NCI-H82 treated with DMSO at 0.1 percent for 48 hours (cell line): ENCODE measurements around the gene PARVA.

Experiments used
- DNase-seq: peaks from one replicate; lab custom pipeline; 2025; ENCODE audit not compliant: unreplicated experiment; lab: John Stamatoyannopoulos, UW

The PARVA gene

DNA sequence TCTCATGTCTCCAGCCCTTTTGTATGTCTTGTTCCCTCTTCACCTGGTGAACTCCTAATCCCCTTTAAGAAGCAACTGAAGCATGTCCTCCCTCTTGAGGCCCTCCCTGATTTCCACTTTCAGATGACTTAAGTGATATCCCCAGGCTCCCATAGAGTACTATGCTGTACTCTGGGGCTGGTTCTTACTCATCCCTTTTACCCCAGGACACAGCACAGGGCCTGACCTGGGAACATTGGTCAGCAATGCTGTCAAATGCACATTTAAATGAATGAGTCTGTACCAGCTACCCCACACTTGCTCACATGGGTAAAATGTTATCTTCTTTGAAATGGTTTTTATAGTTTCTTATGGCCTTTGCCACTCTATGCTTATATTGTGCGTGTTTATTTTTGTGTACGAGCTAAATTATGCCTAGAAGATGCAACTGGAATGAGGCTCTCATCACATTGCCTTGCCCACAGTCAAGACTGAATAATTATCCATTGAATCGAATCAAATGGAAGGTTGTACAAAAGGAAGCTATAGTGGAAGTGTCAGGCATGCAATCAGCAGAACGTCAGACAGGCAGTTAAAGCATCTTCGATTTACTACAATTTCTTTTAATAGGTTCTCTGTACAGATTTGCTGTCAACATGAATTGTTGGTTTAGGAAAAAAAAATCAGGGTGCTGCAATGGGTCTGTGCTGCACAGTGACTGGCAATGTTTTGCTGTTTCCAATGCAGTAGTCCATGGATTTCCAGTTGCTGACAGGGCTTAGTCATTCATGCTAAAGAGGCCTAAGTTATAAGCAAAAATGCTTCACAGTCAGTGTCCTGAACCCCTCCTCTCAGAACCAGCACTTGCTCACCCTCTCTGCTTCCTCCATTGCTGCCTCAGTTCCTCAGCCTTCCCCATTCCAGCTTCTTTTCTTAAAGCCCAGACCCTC lies 79.5 kb downstream of the PARVA start:
- no peak for DNase-seq

DNA sequence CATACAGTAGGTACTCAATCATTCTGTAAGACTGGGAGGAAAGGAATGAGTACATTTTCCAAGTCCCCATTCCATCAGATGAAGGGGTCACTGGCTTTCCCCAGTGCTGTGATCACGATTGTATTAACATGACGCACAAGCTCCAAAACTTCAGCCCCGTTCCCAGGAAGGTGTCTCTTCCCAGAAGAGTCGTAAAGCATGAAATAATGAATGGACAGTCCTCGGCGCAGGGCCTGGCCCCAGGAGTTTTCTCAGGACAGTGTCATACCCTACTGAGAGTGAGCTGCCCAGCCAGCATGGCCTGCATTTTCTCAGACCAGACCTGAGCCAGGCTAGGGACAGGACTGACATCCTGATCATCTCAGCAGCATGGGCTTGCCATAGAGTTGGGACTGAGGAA lies 80.7 kb downstream of the PARVA start:
- DNase-seq, result no peak

DNA sequence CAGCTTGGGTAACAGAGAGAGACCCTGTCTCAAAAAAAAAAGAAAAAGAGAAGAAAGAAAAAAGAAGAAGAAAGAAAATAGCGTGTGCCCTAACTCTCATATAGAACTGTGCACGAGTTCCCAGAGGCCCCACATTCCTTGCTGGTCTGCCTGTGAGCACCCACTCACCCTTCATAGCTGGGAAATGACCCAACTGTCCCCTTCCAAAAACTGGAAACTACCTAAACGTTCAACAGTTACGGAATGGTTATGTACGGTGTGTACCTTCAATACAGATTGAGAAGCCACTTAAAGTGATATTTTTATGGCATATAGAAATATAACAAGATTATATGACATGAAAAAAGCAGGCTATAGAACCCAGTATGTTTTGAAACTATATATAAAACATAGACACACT lies 82.0 kb downstream of the PARVA start:
- no peak for DNase-seq

DNA sequence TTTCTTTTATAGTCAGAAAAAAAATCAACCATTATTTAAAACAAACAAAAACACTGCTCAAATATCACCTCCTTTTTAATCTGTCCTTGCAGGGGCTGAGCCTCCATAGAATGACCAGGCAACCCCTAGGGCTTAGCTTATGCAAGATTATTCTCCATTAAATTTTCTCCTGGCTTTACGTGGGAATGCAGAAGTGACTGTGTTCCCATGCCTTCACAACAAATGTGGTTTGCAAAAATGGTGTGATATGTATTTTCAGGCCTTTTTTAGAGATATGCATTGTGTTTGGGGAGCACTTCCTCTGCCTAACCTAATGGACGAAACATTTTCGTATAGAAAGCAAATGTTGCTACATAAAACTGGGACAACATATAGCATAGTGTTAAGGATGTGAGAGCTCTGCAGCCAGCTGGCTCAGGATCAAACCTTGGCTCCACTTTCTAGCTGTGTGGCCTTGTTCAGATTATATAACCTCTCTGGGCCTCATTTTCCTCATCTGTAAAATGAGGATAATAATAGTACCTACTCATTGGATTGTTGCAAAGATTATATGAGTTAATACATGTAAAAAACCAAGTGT lies 82.6 kb downstream of the PARVA start:
- DNase-seq, result no peak

DNA sequence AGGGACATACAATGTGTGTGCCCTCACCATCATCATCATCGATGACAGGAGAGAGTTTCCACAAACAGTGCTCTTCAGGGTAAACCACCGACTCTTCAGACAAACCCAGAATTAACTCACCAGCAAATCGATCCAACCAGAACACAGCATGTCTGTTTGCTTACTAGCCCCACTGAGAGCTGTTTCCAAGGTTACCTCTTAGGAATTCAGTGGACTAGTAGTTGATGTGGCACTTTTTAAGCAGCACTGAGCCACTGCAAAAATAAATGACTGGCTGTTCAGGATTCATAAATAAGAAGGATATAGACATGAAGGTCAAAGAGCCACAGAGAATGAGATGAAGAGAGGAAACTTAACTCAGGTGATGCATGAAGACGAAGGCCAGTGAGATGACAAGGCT lies 83.1 kb downstream of the PARVA start:
- DNase-seq, result no peak

DNA sequence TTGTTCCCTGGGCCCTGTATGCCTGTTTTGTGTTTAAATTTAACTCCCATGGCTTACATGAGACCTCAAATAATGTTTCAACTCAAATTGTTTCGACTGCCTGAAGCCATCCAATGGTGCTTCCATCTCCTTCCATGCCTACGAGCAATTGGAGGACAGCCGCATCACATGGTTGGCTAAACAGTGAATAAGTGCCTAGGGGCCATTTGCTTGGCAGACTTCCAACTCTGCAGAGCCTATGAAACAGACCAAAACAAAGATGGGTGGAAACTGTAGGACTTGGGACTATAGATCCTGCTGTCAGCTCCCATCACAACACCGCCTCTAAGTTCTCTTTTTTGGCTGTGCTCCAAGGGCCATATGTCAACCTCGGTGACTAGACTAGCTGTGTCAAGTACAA lies 84.1 kb downstream of the PARVA start:
- DNase-seq, result peak; percentile 90

DNA sequence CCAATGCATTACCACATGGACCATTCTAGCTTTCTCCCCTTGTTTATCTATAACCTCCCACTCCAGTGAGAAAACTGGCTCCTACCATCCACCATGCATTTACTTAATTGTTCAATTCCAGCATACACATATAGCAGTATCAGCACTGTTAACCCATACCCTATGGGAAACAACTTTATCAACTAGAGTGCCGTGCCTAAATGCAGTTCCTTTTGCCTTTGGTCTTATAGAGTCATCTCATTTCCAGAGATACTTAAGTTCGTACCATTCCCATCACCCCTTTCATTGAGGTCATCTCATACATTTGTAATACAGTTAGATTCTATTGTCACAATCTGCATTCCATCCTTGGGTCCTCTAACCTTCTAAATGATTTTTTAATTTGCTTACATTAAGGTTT lies 86.9 kb downstream of the PARVA start:
- no peak for DNase-seq

DNA sequence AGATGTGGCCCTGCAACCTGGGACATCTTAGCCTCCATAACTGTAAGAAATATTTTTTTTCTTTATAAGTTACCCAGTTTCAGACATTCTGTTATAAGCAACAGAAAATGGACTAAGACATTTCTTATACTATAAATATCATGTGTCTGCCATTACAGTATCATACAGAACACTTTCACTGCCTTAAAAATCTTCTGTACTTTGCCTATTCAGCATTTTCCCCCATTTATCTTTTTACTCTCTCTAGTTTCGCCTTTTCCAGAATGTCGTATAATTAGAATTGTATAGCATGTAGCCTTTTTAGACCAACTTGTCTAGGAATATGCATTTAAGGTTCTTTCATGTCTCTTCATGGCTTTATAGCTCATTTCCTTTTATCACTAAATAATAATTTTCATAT lies 88.0 kb downstream of the PARVA start:
- DNase-seq, result no peak

DNA sequence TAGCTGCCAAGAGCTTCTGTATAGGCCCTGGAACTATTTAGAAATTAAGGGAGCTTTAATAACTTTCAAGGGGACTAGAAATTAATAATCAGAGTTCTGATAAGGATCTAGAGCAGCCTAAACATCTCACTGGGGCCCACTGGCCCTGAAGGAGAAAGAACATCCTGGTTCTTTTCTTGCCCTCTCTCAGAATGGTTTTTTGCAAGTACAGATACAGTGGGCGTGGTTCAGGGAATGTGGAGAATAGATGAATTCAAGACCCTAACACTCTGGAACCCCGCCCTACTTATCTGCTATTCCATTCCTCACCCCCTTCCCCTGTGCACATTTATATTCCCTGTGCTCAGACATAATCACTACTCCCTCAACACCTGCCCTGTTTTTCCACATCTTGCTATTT lies 90.2 kb downstream of the PARVA start:
- DNase-seq, result no peak

DNA sequence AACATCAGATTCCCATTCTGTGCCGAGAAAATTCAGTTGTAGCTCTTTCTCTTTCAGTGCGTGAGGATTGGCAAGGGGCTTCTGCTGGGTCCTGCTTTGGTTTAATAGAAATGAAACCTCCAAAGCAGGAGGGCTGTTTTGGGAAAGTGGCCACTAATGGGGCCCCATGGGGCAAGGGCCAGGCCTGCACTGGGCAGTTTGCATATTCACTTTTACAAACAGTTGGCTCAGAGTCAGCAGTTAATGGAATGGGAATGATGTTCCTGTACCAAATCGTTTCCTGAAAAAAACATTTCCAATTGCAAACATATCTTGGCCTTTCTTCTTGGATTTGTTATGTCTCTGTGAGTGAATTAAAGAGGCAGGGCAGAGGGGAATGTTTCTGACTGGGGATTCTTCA lies 92.1 kb downstream of the PARVA start:
- no peak for DNase-seq

DNA sequence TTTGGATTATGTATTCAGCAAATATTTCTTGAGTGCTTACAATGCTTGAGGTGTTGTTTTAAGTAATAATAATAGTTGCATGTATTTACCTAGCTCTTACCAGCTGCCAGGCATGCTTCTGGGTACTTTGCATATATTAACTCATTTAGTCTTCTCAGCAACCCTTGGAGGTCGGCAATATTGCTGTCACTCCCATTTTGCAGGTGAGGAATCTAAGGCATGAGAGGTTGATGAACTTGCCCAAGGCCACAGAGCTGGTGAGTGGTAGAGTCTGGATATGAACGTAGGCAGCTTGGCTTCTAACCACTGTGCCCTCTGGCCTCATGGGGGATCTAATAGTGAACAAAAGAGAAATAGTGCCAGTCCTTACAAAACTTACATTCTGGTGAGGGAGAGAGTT lies 92.9 kb downstream of the PARVA start:
- no peak for DNase-seq

DNA sequence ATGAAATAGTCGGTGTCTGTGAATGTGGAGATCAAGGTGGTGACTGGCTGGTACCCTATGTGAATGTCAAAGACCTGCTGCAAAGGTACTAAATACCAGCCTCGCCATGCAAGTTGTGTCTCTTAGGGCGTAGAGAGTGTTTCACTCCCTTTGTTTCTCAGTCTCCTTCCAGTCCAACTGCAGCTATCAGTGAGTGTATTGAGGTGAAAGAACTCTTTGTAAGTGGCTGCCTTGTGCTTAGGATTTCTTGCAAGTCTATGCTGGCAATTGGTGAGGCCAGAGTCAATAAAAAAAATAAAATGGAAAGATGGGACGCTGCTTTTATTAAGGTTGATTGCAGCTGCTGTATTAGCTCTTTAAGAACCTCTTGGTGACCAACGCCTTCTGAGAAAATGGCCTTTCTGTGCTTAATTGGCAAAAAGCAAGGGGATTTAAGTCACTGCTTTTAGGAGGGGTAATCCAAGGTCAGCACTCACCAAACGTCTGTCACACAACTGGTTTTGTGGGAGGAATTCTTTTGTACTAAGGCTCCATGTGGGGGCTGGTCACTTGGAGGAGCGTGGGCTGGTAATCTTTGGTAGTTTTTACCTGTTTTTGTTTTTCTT lies 95.1 kb downstream of the PARVA start:
- DNase-seq, result peak; percentile 75

DNA sequence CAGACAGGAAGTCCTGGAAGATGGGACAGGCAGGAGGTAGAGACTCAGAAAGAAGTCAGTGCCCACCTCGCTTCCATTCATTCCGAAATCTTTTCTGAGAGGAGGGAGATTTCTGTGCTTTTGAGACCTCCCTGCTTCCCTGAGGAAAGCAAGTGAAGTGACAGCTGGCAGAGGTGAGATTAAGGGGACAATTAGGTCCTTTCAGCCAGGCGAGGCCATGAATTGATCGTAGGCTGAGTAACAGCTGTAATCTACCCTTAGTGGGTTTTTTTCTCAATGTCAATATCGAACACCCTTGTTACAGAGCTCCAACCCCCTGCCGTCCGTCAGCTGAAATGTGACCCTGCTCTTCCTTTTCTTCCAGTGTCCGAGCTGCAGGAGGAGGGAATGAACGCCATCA lies 96.0 kb downstream of the PARVA start:
- peak; percentile 83 for DNase-seq

DNA sequence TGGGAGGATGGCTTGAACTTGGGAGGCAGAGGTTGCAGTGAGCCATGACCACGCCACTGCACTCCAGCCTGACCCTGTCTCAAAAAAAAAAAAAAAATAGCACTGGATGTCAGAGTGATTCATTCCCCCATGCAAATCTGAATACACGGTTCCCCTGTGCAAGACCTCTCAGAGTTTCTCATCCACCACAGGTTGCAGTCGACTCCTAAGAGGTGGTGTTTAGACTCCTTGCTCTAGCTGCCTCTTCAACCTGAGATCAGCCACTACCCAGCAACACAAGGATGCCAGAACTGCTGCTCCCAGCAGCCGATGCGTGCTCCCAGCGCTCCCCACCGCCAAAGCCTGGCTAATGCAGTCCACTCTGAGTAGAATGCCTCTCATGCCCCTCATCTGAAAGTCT lies 97.5 kb downstream of the PARVA start:
- no peak for DNase-seq

DNA sequence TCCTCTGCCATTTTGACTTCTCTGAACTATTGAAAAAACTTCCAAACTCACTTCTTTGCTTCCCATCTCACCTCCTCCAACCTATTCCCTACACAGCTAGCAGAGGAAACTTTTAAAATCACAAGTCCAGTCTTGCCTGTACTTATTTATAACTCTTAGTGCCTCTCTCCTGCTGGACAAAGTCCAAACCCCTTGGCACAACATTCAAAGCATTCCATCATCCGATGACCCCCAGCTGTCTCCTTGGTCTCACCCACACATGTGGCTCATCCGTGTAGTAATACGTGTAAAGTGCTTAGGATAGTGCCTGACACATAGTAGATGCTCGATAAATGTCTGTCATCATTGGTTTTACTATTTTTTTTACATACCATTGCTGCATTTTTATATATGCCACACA lies 101.4 kb downstream of the PARVA start:
- no peak for DNase-seq

DNA sequence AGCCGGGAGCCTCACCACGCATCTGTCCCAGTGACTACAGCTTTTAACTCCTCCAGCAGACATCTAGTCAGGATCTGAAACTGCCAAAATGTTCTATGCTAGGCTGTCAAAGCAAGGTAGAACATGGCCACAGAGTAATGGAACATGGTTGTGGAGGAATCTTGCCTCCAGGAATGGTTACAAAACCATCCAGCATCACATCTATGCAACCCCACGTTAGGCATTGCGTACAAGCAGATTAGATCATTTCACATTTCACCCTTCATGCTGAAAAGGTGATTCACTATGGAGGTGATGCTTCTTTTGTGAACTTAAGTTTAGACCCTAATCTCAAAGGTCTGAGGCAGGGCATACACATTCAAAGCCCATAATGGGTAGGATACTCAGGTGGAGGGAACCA lies 103.0 kb downstream of the PARVA start:
- no peak for DNase-seq

DNA sequence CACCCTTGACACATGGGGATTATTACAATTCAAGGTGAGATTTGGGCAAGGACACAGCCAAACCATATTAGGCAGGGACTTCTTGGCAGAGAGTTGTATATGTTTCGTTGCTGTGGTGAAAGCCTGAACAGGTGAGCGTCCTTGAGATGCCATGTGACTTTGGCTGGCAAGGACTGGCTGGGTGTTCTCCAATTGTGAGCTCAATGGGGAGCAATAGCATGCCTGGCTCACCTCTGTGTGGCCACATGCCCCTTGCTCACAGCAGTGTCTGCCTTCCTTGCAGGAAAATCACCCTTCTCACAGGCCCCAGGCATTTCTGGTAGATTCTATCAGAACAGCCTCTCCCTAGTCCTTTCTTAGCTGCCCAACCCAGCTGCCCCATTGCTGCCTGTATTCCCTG lies 105.5 kb downstream of the PARVA start:
- DNase-seq, result no peak

DNA sequence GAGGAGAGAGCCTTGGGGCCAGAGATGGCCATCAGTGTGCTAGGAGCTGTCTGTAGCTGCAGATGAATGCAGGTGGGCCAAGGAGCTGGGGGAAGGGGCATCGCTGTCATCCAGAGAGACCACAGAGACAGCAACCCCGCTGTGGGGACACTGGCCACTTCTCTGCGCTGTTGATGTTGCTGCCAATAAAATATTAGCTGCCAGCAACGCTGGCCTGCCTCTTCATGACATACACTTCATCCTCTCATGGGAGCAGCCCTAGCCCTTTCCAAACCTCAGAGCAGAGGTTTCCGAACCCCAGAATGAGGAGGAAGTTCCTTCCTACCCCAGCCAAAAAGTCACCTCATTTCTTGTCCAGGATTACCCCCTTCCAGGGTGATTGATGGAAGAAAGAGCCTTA lies 106.2 kb downstream of the PARVA start:
- DNase-seq, result no peak

DNA sequence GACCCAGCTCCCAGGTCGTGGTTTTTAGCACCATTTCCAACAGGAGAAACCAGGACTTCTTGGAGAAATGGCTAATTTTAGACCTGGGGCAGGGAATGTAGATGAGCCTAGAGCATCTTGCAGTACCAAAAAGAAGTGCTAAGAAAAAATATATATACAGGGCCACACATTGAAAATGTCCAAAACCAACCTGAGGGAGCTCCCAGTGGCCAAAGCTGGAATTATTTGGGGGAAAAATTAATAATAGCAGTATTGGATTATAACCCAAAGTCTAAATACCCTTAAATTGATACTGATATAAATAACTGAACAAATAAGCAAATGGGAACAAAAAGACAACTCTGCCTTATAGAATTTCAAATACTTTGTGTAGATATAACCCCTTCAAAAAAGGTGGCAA lies 108.0 kb downstream of the PARVA start:
- DNase-seq, result no peak

DNA sequence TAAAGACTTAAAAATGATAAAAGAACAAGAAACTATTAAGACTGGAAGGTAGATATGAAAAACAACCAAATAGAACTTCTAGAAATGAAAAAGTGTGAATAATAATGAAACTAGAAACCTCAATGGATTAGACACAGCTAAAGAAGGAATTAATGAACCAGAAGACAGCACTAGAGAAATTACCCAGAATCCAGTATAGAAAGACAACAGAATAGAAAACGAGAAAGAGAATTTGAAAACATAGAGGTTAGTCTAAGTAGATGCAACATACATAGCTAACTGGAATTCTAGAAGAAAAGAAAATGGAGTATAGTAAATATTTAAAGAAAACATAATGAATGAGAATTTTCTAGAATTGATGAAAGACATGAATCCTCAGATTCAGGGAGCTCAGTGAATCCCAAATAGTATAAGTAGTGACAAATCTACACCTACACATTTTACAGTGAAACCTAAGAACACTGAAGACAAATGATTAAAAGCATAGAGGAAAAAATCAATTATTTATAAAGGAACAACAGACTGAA lies 111.9 kb downstream of the PARVA start:
- DNase-seq, result no peak

DNA sequence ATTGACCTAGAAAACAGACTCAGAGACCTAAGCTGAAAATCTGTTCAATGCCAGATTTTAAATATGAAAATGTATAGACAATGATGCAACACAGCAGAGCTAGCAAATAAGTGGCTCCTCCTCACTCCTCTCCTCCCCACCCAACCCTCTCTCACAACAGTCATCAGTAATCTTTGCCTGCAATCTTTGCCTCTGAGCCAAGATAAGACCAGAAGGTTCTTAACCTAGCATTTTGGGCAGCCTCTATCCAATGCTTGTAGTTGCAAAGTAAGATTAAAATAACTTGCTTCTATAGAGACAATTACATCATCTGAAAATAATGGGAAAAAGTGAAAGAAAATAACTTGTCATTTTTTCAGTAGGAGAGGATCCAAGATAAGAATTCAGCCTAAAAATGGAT lies 117.3 kb downstream of the PARVA start:
- DNase-seq, result no peak
